DMS153 treated with DMSO at 0.1 percent for 48 hours (cell line): ENCODE results near the gene NCOA1.
"Not testable (repeated sequence)": the region's sequence is repeated elsewhere in the genome, so short reads cannot be mapped to it uniquely, and the experiment has no call there.

ENCODE experiments used
- DNase-seq: peaks from one replicate; lab custom pipeline; 2025; ENCODE audit not compliant: unreplicated experiment; lab: John Stamatoyannopoulos, UW

Gene NCOA1

GRCh38 chr2:24505534-24506275 lies 14.7 kb downstream of the NCOA1 start:
- no peak for DNase-seq

GRCh38 chr2:24507549-24507948 lies 16.5 kb downstream of the NCOA1 start:
- no peak for DNase-seq

- no peak for DNase-seq
Observed at GRCh38 chr2:24508878-24509277, 17.8 kb downstream of the NCOA1 start.

GRCh38 chr2:24509425-24509824 lies 18.4 kb downstream of the NCOA1 start:
- DNase-seq = no peak

- DNase-seq = no peak
Observed at GRCh38 chr2:24509840-24510239, 18.8 kb downstream of the NCOA1 start.

- no peak for DNase-seq
Observed at GRCh38 chr2:24510771-24511170, 19.7 kb downstream of the NCOA1 start.

- DNase-seq = no peak
Observed at GRCh38 chr2:24511198-24511597, 20.1 kb downstream of the NCOA1 start.

- DNase-seq = no peak
Observed at GRCh38 chr2:24511894-24512293, 20.8 kb downstream of the NCOA1 start.

GRCh38 chr2:24512404-24512803 lies 21.4 kb downstream of the NCOA1 start:
- DNase-seq = no peak

GRCh38 chr2:24512831-24513230 lies 21.8 kb downstream of the NCOA1 start:
- DNase-seq = no peak

- DNase-seq = no peak
Observed at GRCh38 chr2:24513281-24514071, 22.4 kb downstream of the NCOA1 start.

- no peak for DNase-seq
Observed at GRCh38 chr2:24514820-24515219, 23.8 kb downstream of the NCOA1 start.

- DNase-seq = no peak
Observed at GRCh38 chr2:24515335-24515734, 24.3 kb downstream of the NCOA1 start.

- DNase-seq = no peak
Observed at GRCh38 chr2:24515831-24516230, 24.8 kb downstream of the NCOA1 start.

GRCh38 chr2:24517247-24517646 lies 26.2 kb downstream of the NCOA1 start:
- DNase-seq = no peak

GRCh38 chr2:24520175-24520574 lies 29.1 kb downstream of the NCOA1 start:
- no peak for DNase-seq

GRCh38 chr2:24521162-24521857 lies 30.3 kb downstream of the NCOA1 start:
- no peak for DNase-seq

GRCh38 chr2:24521975-24522639 lies 31.1 kb downstream of the NCOA1 start:
- DNase-seq = no peak

GRCh38 chr2:24527536-24527935 lies 36.5 kb downstream of the NCOA1 start:
- DNase-seq = no peak

GRCh38 chr2:24530796-24531195 lies 39.7 kb downstream of the NCOA1 start:
- no peak for DNase-seq

- DNase-seq = not testable (repeated sequence)
Observed at GRCh38 chr2:24531610-24532009, 40.6 kb downstream of the NCOA1 start.
